Skin epidermis (tissue), 12 donors: ENCODE results near the gene TOGARAM1.
"Not testable (repeated sequence)": the region's sequence is repeated elsewhere in the genome, so short reads cannot be mapped to it uniquely, and the experiment has no call there.

ENCODE experiments used
- H3K27ac ChIP-seq, 21 experiments: fragments of 200-600 bp; sonication (generic) in 11 of 21; one replicate each; pipeline ENCODE4 v1.5.0; 2020; ENCODE audit warnings: mild to moderate bottlenecking in 3 of 21, inconsistent platforms in 2 of 21, moderate library complexity in 2 of 21
- H3K4me3 ChIP-seq, 7 experiments: fragments of 200-600 bp; sonication (generic) in 2 of 7; one replicate each; pipeline ENCODE4 v1.5.0; 2020; ENCODE audit warnings: inconsistent platforms in 2 of 7, mild to moderate bottlenecking in 2 of 7, moderate library complexity in 1 of 7

The TOGARAM1 gene

DNA sequence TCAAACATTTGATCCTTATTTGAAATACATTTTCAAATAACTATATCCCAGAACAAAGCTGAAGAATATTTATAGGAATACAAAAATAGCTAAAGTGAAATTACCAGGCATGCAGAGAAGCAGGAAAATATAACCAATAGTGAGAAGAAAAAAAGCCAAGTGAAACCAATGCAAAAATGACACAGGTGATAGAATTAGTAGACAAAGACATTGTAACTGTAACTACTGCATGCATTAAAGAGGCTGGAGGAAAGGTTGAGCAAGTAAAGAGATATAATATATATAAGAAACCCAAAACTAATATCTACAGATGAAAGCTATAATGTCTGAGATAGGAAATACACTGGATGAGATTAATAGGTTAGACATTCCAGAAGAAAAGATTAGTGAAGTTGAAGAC lies 72.7 kb downstream of the TOGARAM1 start:
- no peak overlapping the region for H3K27ac ChIP-seq
- H3K4me3 ChIP-seq, result no peak overlapping the region

GRCh38 chr14:45038256-45038655 lies 76.3 kb downstream of the TOGARAM1 start:
- Histone ChIP-seq H3K4me3 (no peak overlapping the region), H3K27ac (no peak overlapping the region)

GRCh38 chr14:45038865-45039264 lies 76.9 kb downstream of the TOGARAM1 start:
- H3K27ac ChIP-seq, result no peak overlapping the region
- H3K4me3 ChIP-seq, result no peak overlapping the region

GRCh38 chr14:45039390-45039789 lies 77.4 kb downstream of the TOGARAM1 start:
- Histone ChIP-seq H3K4me3 (no peak overlapping the region), H3K27ac (no peak overlapping the region)

GRCh38 chr14:45041641-45042040 lies 79.7 kb downstream of the TOGARAM1 start:
- H3K27ac ChIP-seq, result no peak overlapping the region
- H3K4me3 ChIP-seq, result no peak overlapping the region

GRCh38 chr14:45044638-45045037 lies 82.6 kb downstream of the TOGARAM1 start:
- H3K4me3 ChIP-seq, result no peak overlapping the region
- H3K27ac ChIP-seq, result no peak overlapping the region

- Histone ChIP-seq H3K27ac (no peak overlapping the region), H3K4me3 (no peak overlapping the region)
Measured at GRCh38 chr14:45048385-45048784, 86.4 kb downstream of the TOGARAM1 start.

DNA sequence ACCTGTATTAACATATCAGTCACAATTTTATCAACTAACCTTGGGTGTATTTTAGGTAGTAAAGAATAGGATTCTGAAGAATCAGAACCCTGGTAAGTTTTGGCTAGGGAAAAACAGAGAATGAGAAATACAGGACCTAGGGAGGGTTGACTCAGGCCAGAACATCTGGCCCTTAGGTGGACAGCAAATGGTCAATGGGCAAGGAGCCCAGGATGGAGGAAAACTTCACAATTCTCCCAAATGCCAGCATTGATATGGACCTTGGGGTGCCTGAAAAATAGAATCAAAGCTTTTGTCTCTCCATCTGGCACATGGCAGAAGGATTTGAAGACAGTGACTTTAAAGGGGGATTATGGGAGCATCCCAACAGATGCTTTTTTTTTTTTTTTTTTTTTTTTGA lies 89.2 kb downstream of the TOGARAM1 start:
- Histone ChIP-seq H3K4me3 (no peak overlapping the region), H3K27ac (no peak overlapping the region)

DNA sequence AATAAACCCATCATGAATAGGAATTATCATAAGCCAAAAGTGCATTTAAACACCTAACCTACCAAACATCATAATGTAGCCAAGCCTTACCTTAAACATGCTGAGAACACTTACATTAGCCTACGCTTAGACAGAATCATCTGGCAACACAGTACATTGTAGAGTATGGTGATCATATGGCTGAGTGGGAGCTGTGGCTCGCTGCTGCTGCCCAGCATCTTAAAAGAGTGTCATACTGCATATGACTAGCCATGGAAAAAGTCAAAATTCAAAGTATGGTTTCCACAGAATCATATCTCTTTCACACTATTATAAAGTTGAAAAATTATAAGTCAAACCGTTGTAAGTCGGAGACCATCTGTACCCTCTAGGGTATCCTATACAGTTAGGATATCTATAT lies 89.9 kb downstream of the TOGARAM1 start:
- no peak overlapping the region for H3K27ac ChIP-seq
- H3K4me3 ChIP-seq, result no peak overlapping the region

GRCh38 chr14:45057349-45057748 lies 95.4 kb downstream of the TOGARAM1 start:
- Histone ChIP-seq H3K4me3 (no peak overlapping the region), H3K27ac (no peak overlapping the region)

DNA sequence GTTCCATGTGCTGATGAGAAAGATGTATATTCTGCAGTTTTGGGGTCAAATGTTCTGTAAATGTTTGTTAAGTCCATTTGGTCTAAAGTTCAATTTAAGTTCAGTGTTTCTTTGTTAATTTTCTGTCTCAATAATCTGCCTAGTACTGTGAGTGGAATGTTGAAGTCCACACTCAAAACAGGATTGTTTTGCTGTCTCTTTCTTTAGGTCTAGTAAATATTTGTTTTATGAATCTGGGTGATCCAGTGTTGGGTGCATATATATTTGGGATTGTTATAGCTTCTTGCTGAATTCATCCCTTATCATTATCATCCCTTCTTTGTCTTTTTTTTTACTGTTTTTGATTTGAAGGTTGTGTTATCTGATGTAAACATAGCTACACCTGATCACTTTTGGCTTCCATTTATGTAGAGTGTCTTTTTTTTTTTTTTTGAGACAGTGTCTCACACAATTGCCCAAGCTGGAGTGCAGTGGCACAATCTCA lies 95.9 kb downstream of the TOGARAM1 start:
- no peak overlapping the region for H3K27ac ChIP-seq
- H3K4me3 ChIP-seq, result no peak overlapping the region

- no peak overlapping the region for H3K4me3 ChIP-seq
- no peak overlapping the region for H3K27ac ChIP-seq
Measured at GRCh38 chr14:45060551-45060950, 98.6 kb downstream of the TOGARAM1 start.

DNA sequence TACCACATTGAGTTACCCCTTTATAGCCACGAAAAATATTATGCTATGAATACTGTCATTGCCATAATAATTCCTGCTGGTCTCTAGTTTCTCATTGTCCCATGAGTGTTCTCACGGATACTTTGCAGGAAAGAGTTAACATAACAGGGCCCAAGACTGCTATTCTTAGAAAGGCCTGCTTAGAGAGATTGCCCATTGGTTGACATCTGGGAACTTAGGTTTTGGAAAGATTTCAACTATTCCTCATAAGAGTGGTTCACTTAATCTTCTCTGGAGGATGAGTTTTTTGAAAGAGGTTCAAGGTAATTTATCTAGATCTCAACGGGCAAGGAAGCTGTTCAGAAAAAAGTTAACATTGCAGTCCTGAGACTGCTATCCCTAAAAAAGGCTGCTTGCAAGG lies 103.5 kb downstream of the TOGARAM1 start:
- Histone ChIP-seq H3K27ac (no peak overlapping the region), H3K4me3 (no peak overlapping the region)

- H3K4me3 ChIP-seq, result no peak overlapping the region
Measured at GRCh38 chr14:45065956-45066355, 104.0 kb downstream of the TOGARAM1 start.

GRCh38 chr14:45066667-45067066 lies 104.7 kb downstream of the TOGARAM1 start:
- Histone ChIP-seq H3K27ac (no peak overlapping the region), H3K4me3 (no peak overlapping the region)

More at GRCh38 chr14:45065956-45066355, 104.0 kb downstream of the TOGARAM1 start:
- H3K27ac ChIP-seq, result no peak overlapping the region

GRCh38 chr14:45068396-45068795 lies 106.4 kb downstream of the TOGARAM1 start:
- Histone ChIP-seq H3K27ac (no peak overlapping the region), H3K4me3 (no peak overlapping the region)

DNA sequence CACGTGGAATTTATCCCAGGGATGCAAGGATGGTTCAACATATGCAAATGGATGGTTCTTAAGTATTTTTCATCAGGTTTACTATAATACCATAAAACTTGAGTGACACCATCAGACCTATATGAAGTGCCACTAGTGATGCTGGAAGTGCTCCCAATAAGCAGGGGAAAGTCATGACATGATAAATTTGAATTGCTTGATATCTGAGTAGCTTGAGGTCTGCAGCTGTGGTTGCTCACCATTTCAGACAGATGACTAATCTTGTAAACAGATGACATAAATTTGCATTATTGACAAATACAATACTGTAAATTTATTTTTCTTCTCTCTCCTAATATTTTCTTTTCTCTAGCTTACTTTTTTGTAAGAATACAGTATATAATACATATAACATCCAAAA lies 108.2 kb downstream of the TOGARAM1 start:
- H3K4me3 ChIP-seq, result no peak overlapping the region
- no peak overlapping the region for H3K27ac ChIP-seq

DNA sequence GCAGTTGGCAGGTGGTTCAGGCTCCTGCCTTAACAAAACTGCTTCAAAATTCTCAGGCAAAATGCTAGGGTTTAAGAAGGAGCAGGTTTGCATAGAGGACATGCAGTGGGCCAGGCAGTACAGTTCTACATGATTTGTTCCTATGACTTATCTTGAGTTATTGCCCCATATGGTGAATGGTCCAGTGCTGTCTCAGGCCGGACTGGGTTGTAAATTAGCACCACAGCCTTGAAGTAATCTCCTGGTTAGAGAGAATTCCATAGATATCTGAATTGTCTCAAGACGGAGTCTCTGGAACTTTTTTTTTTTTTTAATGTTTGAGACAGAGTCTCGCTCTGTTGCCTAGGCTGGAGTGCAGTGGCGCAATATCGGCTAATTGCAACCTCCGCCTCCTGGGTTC lies 110.1 kb downstream of the TOGARAM1 start:
- H3K27ac ChIP-seq, result no peak overlapping the region
- H3K4me3 ChIP-seq, result no peak overlapping the region

DNA sequence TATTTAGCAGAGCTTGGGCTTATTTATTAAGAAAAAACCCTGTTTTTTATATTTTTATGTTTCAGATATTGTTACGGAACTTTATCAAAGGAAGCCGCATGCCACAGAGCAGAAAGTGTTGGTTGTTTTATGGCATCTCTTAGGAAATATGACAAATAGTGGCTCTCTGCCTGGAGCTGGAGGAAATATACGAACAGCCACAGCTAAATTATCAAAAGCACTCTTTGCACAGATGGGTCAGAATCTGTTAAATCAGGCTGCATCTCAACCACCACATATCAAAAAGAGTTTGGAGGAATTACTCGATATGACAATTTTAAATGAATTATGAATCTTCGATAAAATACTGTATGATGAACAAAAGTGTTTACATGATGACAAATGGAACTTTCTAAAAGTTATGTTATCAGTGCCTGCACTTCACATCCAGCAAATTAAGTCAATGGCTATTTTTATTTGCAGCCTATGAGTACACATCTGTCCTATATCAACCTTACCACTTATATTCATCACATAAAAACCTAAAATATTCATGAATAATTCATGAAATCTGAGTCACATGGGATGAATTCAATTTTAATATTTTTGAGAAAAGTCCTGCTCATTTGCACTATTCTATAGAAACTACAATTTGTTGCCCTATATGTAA lies 111.4 kb downstream of the TOGARAM1 start:
- H3K4me3 ChIP-seq, result no peak overlapping the region
- no peak overlapping the region for H3K27ac ChIP-seq

- no peak overlapping the region for H3K4me3 ChIP-seq
- H3K27ac ChIP-seq, result no peak overlapping the region
Measured at GRCh38 chr14:45078323-45078722, 116.3 kb downstream of the TOGARAM1 start.

DNA sequence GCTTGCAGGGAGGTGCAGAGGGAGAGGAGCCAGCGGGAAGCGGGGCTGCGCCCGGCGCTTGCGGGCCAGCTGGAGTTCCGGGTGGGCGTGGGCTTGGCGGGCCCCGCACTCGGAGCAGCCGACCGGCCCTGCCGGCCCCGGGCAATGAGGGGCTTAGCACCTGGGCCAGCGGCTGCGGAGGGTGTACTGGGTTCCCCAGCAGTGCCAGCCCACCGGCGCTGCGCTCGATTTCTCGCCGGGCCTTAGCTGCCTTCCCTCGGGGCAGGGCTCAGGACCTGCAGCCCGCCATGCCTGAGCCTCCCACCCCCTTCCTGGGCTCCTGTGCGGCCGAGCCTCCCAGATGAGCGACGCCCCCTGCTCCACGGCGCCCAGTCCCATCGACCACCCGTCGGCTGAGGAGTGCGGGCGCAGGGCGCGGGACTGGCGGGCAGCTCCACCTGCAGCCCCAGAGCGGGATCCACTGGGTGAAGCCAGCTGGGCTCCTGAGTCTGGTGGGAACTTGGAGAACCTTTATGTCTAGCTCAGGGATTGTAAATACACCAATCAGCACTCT lies 118.5 kb downstream of the TOGARAM1 start:
- H3K4me3 ChIP-seq, result not testable (repeated sequence)

GRCh38 chr14:45081096-45081495 lies 119.1 kb downstream of the TOGARAM1 start:
- not testable (repeated sequence) for H3K27ac ChIP-seq, H3K4me3 ChIP-seq

More for the DNA sequence above, 118.5 kb downstream of the TOGARAM1 start:
- not testable (repeated sequence) for H3K27ac ChIP-seq
